CMK (cell line): ENCODE results near the gene ZNF320.
"Not testable (repeated sequence)": the region's sequence is repeated elsewhere in the genome, so short reads cannot be mapped to it uniquely, and the experiment has no call there.

Source experiments
- DNase-seq: peaks from one replicate; pipeline ENCODE4 v3.0.0-alpha.2; 2010; ENCODE audit warnings: low read depth

ZNF320 gene

DNA sequence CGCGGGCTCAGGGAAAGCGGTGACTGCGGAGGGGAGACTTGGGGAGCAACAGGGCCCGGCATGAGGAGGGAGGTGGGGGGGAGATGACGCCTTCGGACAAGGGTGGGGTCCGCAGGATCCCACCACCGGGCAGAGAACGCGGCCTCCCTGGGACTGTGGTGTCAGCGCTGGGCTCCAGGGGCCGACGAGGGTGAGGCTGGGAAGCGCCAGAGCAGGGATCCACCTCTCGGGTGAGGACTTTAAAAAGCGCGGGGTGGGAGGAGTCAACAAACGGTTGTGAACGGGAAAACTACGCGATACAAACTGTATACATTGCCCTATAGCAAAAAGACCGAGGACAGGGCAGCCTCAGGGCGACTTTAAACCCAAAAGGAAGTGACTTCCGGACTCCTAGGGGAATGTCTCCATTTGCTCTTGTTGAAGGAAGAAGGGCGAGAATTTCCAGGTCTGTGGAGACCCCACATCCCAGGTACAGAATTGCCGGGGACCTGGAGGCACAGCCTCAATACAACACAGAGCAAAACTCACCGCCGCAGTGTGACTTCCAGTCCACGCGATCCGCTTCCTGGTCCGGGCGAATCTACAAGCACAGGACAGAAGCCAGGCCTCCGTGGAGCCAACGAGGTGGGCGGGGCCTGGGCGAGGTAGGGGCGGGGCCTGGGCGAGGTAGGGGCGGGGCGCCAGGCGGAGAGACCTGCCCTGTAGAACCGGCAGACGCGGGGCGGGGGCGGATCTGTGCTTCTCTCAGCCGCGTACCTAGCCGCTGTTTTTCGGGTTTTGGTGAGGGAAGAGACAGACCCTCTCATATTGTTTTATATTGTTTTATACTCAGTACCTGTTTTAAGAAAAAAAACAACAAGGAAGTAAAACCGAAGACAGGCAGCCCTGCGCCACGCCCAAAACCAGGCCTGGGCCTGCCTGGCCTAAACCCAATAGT is 25.7 kb upstream of the ZNF320 start, which contains the start of gene ZNF888:
ZNF888 (minus strand) TSS at position 588 of the 937 bp plus-strand sequence. CDS start 5,555 bp downstream, outside the sequence.
- DNase-seq: peak; percentile 76

DNA sequence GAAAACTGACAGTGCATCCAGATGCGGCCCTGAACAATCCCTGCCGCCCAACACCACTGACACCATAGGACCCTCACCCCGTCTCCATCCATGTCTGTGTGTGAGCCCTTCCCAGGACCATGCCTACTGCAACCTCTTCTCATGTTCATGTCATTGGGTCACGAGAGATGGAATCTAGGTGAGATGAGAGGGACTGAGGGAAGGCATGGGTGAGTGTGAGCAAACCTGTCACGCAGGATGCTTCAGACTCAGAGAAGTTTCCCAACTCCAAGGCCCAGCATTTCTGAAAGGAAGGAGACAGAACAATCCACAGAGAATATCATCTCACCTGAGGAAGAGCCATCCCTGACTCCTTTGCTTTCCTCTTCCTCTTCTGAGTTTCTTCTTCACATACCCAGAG is 20.1 kb upstream of the ZNF320 start:
- DNase-seq: no peak

DNA sequence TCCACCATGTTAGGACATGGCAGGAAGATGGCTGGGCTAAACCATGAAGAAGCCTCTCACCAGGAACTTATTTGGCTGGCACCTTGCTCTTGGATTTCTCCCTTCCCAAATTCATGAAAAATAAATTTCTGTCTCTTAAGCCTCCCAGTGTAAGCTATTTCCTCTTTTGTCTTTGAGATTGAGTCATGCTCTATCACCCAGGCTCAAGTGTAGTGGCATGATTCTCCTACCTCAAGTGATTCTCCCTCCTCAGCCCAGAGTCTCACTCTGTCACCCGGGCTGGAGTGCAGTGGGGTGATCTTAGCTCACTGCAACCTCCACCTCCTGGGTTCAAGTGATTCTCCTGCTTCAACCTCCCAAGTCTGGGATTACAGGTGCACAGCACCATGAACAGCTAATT is 13.2 kb upstream of the ZNF320 start:
- no peak for DNase-seq

DNA sequence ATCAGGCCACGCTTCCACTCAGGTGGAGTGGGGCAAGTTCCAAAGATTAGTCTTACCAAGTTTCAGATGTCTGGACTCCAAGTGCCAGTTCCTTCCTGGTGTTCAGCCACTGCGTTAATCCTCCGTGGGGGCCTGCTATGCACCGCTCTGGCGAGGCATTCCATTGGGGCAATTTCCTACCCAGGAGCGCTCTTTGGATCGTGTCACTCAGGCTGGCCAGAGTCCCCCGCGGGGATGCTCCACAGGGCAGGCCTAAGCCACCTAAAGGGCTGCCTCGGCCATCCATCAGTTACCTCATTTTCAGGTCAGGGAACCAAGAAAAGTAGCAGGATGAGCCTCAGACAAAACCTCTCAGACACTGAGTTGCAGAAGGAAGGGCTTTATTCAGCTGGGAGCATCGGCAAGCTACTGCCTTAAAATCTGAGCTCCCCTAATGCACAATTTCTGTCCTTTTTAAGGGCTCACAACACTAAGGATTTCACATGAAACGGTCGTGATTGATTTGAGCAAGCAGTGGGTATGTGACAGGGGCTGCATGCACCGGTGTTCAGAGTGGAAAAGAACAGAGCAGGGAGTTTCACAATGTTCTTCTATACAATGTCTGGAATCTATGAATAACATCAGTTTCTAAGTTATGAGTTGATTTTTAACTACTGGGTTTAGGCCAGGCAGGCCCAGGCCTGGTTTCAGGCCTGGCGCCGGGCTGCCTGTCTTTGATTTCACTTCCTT is 6.8 kb upstream of the ZNF320 start:
- DNase-seq: not testable (repeated sequence)

DNA sequence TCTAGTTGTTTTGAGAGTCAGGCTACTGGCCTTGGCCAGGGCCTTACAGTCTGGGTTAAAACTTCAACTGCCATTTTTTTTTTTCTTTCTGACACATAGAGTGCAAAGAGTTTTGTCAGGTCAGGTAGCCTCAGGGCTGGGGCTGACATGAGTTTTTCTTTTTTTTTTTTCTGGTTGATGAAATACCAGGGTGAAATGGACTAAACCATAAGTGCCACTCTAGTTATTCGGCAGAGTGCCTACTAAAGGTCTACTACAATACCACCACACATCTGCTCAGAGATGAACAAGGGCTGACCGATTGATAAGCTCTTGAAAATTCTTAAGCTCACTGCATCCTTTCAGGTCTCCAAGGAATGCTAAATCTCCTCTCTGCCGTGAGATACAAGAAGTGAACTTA is 4.4 kb upstream of the ZNF320 start:
- DNase-seq: no peak

DNA sequence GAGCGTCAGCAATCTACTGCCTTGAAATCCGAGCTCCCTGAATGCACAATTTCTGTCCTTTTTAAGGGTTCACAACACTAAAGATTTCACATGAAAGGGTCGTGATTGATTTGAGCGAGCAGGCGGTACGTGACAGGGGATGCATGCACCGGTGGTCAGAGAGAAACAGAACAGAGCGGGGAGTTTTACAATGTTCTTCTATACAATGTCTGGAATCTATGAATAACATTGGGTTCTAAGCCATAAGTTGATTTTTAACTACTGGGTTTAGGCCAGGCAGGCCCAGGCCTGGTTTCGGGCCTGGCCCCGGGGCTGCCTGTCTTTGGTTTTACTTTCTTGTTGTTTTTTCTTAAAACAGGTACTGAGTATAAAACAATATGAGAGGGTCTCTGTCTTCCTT is 1.2 kb upstream of the ZNF320 start:
- DNase-seq: not testable (repeated sequence)

DNA sequence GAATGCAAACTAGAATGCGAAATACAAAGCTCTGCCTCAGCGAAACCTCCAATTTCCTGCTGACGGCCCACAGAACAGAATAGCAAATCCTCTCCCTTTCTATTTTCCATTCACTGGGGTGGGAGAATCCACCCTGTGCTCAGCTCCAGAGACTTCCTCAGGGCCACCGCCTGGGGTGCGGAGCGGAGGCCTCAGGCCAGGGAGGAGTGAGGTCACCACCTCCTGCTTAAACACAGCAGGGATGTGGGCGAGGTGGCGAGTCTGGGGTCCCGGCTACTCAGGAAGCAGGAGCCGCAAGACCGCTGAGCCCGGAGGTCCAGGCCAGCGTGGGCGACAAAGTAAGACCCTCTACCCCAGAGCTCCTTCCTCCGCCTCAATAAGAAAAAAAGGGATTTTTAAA is 666 bp upstream of the ZNF320 start:
- no peak for DNase-seq

DNA sequence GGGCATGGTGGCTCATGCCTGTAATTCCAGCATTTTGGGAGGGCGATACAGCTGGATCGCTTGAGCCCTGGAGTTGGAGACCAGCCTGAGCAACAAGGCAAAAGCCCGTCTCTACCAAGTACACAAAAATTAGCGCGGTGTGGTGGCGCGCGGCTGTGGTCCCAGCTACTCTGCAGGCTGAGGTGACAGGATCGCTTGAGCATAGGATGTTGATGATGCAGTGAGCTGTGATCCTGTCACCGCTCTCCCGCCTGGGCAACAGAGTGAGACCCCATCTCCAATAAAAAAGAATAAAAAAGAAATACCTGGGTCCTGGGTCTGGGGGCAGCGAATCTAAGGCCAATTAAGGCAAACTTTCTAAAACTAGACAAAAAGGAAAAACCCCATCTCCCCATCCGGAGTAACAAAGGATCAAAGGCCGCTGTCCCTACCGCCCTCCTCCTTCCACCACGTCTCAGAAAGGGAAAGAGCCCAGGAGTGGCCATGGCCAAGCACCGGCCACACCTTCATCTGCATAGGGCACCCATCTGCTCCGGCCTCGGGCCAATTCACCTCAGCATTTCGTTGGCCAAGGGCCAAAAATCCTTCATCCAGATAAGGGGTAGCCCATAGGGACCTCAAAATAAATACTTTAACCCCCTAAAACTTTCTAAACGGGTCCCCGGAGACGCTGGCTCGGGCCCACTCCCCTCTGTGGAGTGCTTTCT is 851 bp downstream of the ZNF320 start:
- DNase-seq: peak; percentile 12

DNA sequence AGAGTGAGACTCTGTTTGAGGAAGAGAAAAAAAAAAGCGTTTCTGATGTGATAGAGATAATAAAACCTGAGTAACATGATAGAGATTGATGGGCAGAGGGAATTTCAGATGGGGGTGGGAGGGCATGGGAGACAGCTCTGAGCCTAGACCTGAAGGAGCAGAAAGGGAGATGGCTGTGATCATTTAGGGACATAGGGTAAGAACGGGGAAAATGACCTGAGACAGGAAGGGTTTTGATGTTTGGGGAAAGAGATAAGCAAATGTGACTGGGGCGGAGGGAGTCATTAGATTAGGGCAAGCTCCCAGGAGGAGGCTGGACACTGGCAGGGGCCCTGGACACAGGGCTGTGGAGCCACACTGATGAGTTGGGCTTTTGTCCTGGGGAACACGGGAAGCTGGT is 6.1 kb downstream of the ZNF320 start:
- DNase-seq: peak; percentile 53

DNA sequence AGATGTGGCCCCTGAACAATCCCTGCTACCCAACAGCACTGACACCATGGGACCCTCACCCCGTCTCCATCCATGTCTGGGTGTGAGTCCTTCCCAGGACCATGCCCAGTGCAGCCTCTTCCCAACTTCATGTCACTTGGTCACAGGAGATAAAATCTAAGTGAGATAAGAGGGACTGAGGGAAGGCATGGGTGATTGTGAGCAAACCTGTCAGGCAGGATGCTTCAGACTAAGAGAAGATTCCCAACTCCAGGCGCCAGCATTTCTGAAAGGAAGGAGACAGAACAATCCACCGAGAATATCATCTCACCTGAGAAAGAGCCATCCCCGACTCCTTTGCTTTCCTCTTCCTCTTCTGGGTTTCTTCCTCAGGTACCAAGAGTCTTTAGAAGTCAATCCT is 7.5 kb downstream of the ZNF320 start:
- no peak for DNase-seq

DNA sequence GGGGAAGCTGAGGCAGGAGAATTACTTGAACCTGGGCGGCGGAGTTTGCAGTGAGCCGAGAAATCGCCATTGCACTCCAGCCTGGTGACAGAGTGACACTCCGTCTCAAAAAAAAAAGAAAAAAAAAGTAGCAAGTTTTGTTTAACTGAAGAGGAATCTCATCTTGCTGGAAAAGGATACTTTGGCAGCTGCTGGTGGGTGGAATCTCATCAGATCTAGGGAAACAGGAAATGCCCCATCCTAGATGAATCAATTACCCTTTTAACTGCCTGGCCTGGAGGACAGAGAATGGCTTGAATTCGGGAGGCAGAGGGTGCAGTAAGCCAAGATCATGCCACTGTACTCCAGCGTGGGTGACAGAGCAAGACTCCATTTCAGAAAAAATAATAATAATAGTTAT is 8.4 kb downstream of the ZNF320 start:
- no peak for DNase-seq

DNA sequence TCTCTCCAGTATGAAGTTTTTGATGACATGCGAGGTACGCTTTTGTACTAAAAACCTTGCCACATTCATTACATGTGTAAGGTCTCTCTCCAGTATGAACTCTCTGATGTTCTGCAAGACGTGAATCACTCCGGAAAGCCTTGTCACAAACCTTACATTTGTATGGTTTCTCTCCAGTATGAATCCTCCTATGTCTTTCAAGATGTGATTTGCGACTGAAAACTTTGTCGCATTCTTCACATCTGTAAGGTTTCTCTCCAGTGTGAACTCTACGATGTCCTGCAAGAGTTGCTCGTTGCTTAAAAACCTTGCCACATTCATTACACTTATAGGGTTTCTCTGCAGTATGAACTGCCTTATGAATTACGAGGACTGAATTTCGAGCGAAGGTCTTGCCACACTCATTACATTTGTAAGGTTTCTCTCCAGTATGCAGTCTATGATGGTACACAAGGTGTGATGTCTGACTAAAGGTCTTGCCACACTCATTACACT is 16.5 kb downstream of the ZNF320 start:
- no peak for DNase-seq

DNA sequence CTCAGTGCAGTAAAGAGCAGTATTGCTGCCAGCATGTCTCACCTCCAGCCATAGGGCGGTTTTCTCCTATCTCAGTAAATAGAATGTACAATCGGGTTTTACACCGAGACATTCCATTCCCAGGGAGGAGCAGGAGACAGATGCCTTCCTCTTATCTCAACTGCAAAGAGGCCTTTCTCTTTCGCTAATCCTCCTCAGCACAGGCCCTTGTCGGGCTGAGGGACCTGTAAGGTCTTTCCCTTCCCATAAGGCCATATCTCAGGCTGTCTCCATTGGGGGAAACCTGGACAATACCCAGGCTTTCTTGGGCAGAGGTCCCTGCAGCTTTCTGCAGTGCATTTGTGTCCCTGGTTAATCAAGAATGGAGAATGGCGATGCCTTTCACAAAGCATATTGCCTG is 24.4 kb downstream of the ZNF320 start:
- not testable (repeated sequence) for DNase-seq

DNA sequence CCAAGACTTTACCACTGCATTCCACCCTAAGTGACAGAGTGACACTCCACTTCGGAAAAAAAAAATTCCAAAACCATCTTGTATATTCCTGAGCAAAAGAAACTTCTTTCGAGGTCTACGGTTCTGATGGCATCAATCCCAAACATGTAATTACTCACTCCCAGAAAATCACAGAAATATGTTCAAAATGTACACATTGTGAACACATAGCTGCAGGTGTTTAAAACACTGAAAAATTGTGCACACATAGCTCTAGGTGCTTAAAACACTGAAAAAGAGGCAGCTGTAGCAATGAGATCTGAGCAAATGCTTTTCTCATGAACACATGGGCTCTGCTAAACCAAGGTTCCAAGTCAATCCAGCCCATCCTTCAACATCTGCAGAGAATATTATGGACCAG is 26.0 kb downstream of the ZNF320 start:
- DNase-seq: no peak

DNA sequence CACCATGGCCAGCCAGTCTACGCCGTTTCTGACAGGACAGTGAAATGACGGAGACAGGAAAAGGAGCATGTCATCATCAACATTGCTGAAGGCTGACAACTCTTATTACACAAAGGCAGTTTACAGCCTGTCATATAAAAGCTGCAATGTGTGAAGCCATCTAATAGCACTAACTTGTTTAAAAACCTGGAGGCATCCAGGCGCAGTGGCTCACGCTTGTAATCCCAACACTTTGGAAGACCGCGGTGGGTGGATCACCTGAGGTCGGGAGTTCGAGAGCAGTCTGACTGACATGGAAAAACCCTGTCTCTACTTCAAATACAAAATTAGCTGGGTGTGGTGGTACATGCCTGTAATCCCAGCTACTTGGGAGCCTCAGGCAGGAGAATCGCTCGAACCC is 29.4 kb downstream of the ZNF320 start:
- DNase-seq: not testable (repeated sequence)

DNA sequence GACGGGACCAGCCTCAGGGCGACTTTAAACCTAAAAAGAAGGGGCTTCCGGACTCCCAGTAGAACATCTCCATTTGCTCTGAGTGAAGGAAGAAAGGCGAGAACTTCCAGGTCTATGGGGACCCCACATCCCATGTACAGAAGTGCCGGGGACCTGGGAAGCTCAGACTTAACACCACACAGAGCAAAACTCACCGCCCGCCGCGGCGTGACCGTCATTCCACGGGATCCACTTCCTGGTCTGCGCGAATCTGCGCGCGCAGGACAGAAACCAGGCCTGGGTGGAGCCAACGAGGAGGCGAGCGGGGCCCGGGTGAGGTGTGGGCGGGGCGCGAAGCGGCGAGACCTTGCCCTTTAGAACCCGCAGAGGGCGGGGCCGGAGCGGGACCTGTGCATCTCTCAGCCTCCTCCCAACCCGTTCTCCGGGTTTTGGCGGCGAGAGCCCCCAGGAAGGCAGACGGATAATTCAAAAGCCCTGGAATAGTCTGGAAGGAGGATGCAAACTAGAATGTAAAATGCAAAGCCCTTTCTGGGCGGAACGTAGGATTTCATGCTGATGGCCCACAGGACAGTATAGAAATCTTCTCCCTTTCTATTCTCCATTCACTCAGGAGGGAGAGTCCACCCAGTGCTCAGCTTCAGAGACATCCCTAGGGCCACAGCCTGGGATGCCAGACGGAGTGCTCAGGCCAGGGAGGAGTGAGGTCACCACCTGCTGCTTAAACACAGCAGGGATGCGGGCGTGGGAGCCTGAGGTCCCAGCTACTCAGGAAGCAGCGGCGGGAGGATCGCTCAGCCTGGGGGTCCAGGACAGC is 39.9 kb downstream of the ZNF320 start, which contains the start of gene ZNF468:
ZNF468 (minus strand) TSS at position 242 of the 814 bp plus-strand sequence. CDS start 3,347 bp downstream, outside the sequence.
- DNase-seq: peak; percentile 39

DNA sequence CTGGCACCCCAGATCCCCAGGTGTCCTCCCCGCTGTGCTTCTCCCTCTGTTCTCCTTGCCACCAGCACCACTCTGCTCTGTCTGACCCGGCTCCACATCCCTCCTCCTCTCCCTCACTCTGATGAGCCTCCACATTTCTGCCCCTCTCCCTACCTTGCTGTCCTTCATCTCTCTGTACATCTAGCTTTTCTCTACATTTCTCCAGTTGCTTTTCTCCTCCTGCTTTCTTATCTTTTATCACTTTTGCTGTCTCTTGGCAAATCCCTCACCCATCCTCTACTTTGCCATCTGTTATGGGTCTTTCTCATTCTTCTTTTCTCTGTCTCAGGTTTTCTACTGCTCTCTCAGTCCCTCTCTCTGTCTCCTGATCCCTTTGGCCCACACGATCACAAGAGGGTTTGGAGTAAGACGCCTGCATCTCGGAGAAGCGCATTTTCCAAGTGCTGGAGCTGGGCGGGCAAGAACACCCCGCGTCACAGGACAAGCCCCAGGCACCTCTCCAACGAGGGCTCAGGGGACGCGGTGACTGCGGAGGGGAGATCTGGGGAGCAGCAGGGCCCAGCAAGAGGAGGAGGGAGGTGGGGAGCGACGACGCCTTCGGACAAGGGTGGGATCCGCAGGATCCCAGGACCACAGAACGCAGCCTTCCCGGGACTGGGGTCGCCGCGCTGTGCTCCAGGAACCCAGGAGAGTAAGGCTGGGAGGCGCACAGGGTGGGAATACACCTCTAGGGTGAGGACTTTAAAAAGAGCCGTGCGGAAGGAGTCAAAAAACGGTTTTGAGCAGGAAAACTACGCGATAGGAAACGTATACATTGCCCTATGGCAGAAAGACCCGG is 40.7 kb downstream of the ZNF320 start:
- DNase-seq: peak; percentile 22
